Prostate gland (tissue), 2 donors: ENCODE data around the gene SNIP1. TPM values are rescaled to one million over a fixed set of nuclear protein-coding genes. Genes with fewer than 3 reads are reported as not detected.

Source experiments
- DNase-seq: peaks from one replicate; pipeline ENCODE4 v3.0.0-alpha.2; 2019; ENCODE audit warnings: low spot score
- H3K27ac ChIP-seq, 2 donors: fragments of 200-600 bp; sonication (generic); 2 replicates each; pipeline ENCODE4 v1.5.1; 2017 to 2019
- H3K27me3 ChIP-seq: fragments of 200-600 bp; sonication (generic); replicated peaks from 2 replicates; pipeline ENCODE4 v1.5.1; 2019; ENCODE audit not compliant: insufficient read depth
- H3K36me3 ChIP-seq, 2 donors: fragments of 200-600 bp; sonication (generic); 1 replicate in 1 of 2; 2 replicates in 1 of 2; pipeline versions ENCODE4 v1.5.1 to v1.8.1; 2017 to 2019
- H3K4me1 ChIP-seq: fragments of 200-600 bp; sonication (generic); replicated peaks from 2 replicates; pipeline ENCODE4 v1.5.1; 2019
- H3K4me3 ChIP-seq, 2 donors: fragments of 200-600 bp; sonication (generic); 2 replicates each; pipeline ENCODE4 v1.5.1; 2017 to 2019
- H3K9me3 ChIP-seq: fragments of 200-600 bp; sonication (generic); 2 replicates; pipeline ENCODE4 v1.5.1; 2017
- POLR2A ChIP-seq: fragments of 450-650 bp; IDR thresholded peaks from one replicate; pipeline ENCODE4 v1.6.1; 2016; ENCODE audit warnings: antibody characterized with exemption, mild to moderate bottlenecking
- POLR2AphosphoS5 ChIP-seq: sonication (generic); formaldehyde crosslinking; IDR thresholded peaks from one replicate; pipeline ENCODE4 v1.6.1; 2017; ENCODE audit warnings: antibody characterized with exemption
- whole genome bisulfite sequencing: methylation state at CpG from one replicate; pipeline ENCODE4 v1.1.5; 2018; 5-methylcytosine and 5-hydroxymethylcytosine counted together
- intact Hi-C: fragments of 100-400 bp; cut with DNase I; formaldehyde crosslinking; loops from one replicate; pipeline ENCODE4 v1.14.2; 2022
- total RNA-seq, 2 donors: library from RNA; depleted of rRNA; stranded (reverse); fragments of >200 nt; gene quantifications; one replicate each; pipeline ENCODE4 v1.1.0, GENCODE V29; 2016
- TF ChIP-seq, protein P1 (sequence below), 4 experiments: fragments of 200-600 bp in 2 of 4; fragments of 450-650 bp in 2 of 4; sonication (generic) in 2 of 4; IDR thresholded peaks; 1 replicate in 3 of 4; 2 replicates in 1 of 4; pipeline ENCODE4 v1.5.1; 2016 to 2019; ENCODE audit warnings: antibody characterized with exemption in 4 of 4, mild to moderate bottlenecking in 2 of 4, moderate library complexity in 2 of 4

SNIP1 gene
- total RNA-seq, 2 donors from 2014 or later, result 27.6 to 45.7 TPM

DNA sequence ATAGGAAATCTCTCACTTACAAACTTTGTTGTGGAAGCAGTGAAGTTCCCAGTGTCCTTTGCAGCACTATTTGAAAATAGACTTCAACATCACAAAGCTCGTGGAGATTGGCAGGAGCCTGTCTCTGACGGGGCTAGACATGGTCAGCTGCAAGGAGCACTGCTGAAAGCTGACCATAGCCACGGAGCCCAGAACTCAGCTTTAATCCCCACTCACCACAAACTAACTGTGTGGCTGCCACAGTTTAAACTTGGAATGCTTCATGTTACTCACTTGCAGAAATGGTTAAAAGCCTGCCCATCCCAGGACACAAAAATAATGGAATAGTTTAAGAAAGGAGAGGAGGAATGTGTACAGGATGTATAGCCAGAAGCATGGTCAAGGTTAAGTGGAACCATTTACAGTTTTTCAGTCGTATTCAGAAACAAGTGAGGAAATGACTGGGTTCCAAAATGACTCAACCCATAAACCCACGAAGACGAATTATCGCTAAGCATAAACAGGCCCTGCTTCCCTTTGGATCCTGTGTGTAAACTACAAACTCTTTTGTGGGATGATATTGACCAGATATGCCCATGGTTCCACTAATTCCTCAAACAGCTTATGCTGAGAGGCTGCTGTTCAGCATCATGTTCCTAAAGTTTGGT lies 20.9 kb upstream of the SNIP1 start:
- Histone ChIP-seq H3K4me1 (no peaks in the 10 kb centered on the region), H3K27ac (no peak overlapping the region), H3K27me3 (no peaks in the 10 kb centered on the region), H3K9me3 (no peaks in the 10 kb centered on the region), H3K36me3 (peaks cover 6 to 12% of the 10 kb centered on the region in 2 donors), H3K4me3 (no peak overlapping the region)
- 84% methylated on average over 7 of the region's 7 CpGs for WGBS
- no peak for TF ChIP-seq POLR2A
- TF ChIP-seq, protein P1, sequence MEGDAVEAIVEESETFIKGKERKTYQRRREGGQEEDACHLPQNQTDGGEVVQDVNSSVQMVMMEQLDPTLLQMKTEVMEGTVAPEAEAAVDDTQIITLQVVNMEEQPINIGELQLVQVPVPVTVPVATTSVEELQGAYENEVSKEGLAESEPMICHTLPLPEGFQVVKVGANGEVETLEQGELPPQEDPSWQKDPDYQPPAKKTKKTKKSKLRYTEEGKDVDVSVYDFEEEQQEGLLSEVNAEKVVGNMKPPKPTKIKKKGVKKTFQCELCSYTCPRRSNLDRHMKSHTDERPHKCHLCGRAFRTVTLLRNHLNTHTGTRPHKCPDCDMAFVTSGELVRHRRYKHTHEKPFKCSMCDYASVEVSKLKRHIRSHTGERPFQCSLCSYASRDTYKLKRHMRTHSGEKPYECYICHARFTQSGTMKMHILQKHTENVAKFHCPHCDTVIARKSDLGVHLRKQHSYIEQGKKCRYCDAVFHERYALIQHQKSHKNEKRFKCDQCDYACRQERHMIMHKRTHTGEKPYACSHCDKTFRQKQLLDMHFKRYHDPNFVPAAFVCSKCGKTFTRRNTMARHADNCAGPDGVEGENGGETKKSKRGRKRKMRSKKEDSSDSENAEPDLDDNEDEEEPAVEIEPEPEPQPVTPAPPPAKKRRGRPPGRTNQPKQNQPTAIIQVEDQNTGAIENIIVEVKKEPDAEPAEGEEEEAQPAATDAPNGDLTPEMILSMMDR (IDR thresholded peaks at IDR 0.05), result no peak
- no peak for DNase-seq
- intact Hi-C loops, result no loop called here

DNA sequence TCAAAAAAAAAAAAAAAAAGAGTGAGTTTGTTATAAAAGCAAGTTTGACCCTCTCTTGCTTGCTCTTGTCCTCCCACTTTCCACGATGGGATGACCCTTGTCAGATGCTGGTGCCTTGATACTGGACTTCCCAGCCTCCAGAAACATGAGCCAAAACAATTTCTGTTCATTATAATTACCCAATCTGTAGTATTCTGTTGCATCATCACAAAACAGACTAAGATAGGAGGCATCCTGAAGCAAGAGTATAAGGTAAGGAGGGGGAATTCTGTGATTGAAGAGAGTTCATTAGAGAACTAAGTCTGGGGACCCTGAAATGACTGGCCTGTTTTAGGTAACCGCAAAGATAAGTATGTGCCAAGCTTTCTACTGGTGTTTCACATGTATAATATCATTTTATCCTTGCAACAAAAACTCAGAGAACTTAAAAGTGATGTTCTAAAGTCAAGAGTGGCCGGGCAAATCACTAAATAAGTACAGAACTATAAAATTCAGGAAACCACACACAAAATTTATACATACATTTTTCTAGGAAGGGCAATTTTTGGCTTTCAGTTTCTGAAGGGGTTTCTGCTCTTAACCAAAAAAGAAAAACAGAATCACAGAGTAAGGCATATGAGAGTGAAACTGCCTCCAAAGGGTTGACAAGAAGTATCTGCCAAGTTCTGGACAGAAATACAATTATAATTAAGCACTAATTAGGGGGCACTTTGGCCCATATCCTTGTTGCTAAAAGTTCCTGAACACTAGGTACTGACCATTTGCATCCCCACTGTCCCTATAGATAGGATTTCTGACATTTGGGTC lies 16.6 kb upstream of the SNIP1 start:
- no peak overlapping the region for H3K27ac ChIP-seq
- H3K4me3 ChIP-seq, result no peak overlapping the region
- no peaks in the 10 kb centered on the region for H3K27me3 ChIP-seq
- H3K36me3 ChIP-seq, result peaks cover 16 to 22% of the 10 kb centered on the region in 2 donors
- TF ChIP-seq POLR2A, result no peak
- no peak for TF ChIP-seq POLR2AphosphoS5
- TF ChIP-seq, protein P1 (IDR thresholded peaks at IDR 0.05), result no peak
- H3K4me1 ChIP-seq, result no peaks in the 10 kb centered on the region
- 98% methylated on average over 3 of the region's 3 CpGs for WGBS
- H3K9me3 ChIP-seq, result no peaks in the 10 kb centered on the region
- DNase-seq, result no peak
- intact Hi-C loops, result no loop called here

GRCh38 chr1:37567023-37567422 lies 12.9 kb upstream of the SNIP1 start:
- Histone ChIP-seq H3K4me1 (no peaks in the 10 kb centered on the region), H3K36me3 (peaks cover 14 to 22% of the 10 kb centered on the region in 2 donors), H3K27ac (no peak overlapping the region), H3K9me3 (no peaks in the 10 kb centered on the region), H3K4me3 (no peak overlapping the region), H3K27me3 (no peaks in the 10 kb centered on the region)
- intact Hi-C loops, result no loop called here
- WGBS, result 89% methylated on average over 3 of the region's 3 CpGs
- no peak for DNase-seq
- TF ChIP-seq POLR2A, result no peak
- no peak for TF ChIP-seq POLR2AphosphoS5

GRCh38 chr1:37564892-37565291 lies 10.8 kb upstream of the SNIP1 start:
- no peak overlapping the region for H3K27ac ChIP-seq
- intact Hi-C loops, result no loop called here
- H3K36me3 ChIP-seq, result peaks cover 14 to 22% of the 10 kb centered on the region in 2 donors
- no peak for DNase-seq
- no peaks in the 10 kb centered on the region for H3K27me3 ChIP-seq
- H3K4me3 ChIP-seq, result no peak overlapping the region
- no peaks in the 10 kb centered on the region for H3K9me3 ChIP-seq
- no peaks in the 10 kb centered on the region for H3K4me1 ChIP-seq
- TF ChIP-seq POLR2AphosphoS5 (no peak), POLR2A (no peak)
- TF ChIP-seq, protein P1 (IDR thresholded peaks at IDR 0.05), result no peak

- no peaks in the 10 kb centered on the region for H3K9me3 ChIP-seq
- H3K27ac ChIP-seq, result no peak overlapping the region
- WGBS, result 77% methylated on average over 1 of the region's 1 CpG
- DNase-seq, result no peak
- no peak for TF ChIP-seq POLR2A
- TF ChIP-seq, protein P1 (IDR thresholded peaks at IDR 0.05), result no peak
- no peak for TF ChIP-seq POLR2AphosphoS5
- H3K4me1 ChIP-seq, result no peaks in the 10 kb centered on the region
- intact Hi-C loops, result loop anchor here (2.0 kb wide), 1 partner anchor 120 kb away; no protein-coding TSS in a partner anchor
- no peaks in the 10 kb centered on the region for H3K27me3 ChIP-seq
- peaks cover 14 to 16% of the 10 kb centered on the region in 2 donors for H3K36me3 ChIP-seq
- H3K4me3 ChIP-seq, result no peak overlapping the region
Measured at GRCh38 chr1:37562984-37563383, 8.9 kb upstream of the SNIP1 start.
